Endothelial cell of hepatic sinusoid (primary cell): ENCODE data around the gene WEE1.

Source experiments
- in situ Hi-C: cut with HindIII; loops from 2 replicates; pipeline ENCODE4 v1.10.0; 2017; ENCODE audit warnings: low sequenced_read_pairs

WEE1 gene

GRCh38 chr11:9565822-9566560 is 7.5 kb upstream of the WEE1 start:
- in situ Hi-C loops: no loop called here

GRCh38 chr11:9566561-9567063 is 6.9 kb upstream of the WEE1 start:
- in situ Hi-C loops: no loop called here

GRCh38 chr11:9567401-9567800 is 6.1 kb upstream of the WEE1 start:
- in situ Hi-C loops: no loop called here

GRCh38 chr11:9568161-9568853 is 5.2 kb upstream of the WEE1 start:
- in situ Hi-C loops: no loop called here

- in situ Hi-C loops: no loop called here
These were observed 4.4 kb upstream of the WEE1 start for GRCh38 chr11:9568854-9569587.

GRCh38 chr11:9569588-9570164 is 3.8 kb upstream of the WEE1 start:
- in situ Hi-C loops: no loop called here

- in situ Hi-C loops: no loop called here
These were observed 3.0 kb upstream of the WEE1 start for GRCh38 chr11:9570313-9571025.

GRCh38 chr11:9571071-9571762 is 2.3 kb upstream of the WEE1 start:
- in situ Hi-C loops: no loop called here

- in situ Hi-C loops: no loop called here
These were observed 1.7 kb upstream of the WEE1 start for GRCh38 chr11:9571763-9572115.

GRCh38 chr11:9573775-9574621 is 528 bp downstream of the WEE1 start:
- in situ Hi-C loops: no loop called here

GRCh38 chr11:9574622-9575259 is 1.3 kb downstream of the WEE1 start:
- in situ Hi-C loops: no loop called here

- in situ Hi-C loops: no loop called here
These were observed 2.1 kb downstream of the WEE1 start for GRCh38 chr11:9575260-9576240.

- in situ Hi-C loops: no loop called here
These were observed 3.4 kb downstream of the WEE1 start for GRCh38 chr11:9576701-9577381.

GRCh38 chr11:9577556-9577955 is 4.1 kb downstream of the WEE1 start:
- in situ Hi-C loops: no loop called here

- in situ Hi-C loops: no loop called here
These were observed 7.4 kb downstream of the WEE1 start for GRCh38 chr11:9580894-9581293.

- in situ Hi-C loops: no loop called here
These were observed 8.2 kb downstream of the WEE1 start for GRCh38 chr11:9581556-9582161.

GRCh38 chr11:9590717-9591116 is 17.2 kb downstream of the WEE1 start:
- in situ Hi-C loops: no loop called here
